Endothelial cell (in vitro differentiated cells): ENCODE results near the gene MSMO1. TPM values are rescaled to one million over a fixed set of nuclear protein-coding genes. Genes with fewer than 3 reads are reported as not detected.

Experiments used
- DNase-seq: peaks from one replicate; pipeline ENCODE4 v3.0.0; 2021; ENCODE audit warnings: low spot score
- H3K27ac Mint-ChIP-seq: one replicate; pipeline ENCODE4 v1.8.0; 2021; ENCODE audit warnings: mixed read lengths, inconsistent platforms; ENCODE audit not compliant: unreplicated experiment
- H3K27me3 Mint-ChIP-seq: one replicate; pipeline ENCODE4 v1.8.0; 2021; ENCODE audit warnings: mild to moderate bottlenecking, moderate library complexity, mixed read lengths, inconsistent platforms; ENCODE audit not compliant: unreplicated experiment
- H3K36me3 Mint-ChIP-seq: one replicate; pipeline ENCODE4 v1.8.0; 2021; ENCODE audit warnings: mild to moderate bottlenecking, low read depth, mixed read lengths, inconsistent platforms; ENCODE audit not compliant: unreplicated experiment
- H3K4me1 Mint-ChIP-seq: one replicate; pipeline ENCODE4 v1.8.0; 2021; ENCODE audit warnings: mild to moderate bottlenecking, mixed read lengths, inconsistent platforms; ENCODE audit not compliant: unreplicated experiment
- H3K4me3 Mint-ChIP-seq: one replicate; pipeline ENCODE4 v1.8.0; 2021; ENCODE audit warnings: mild to moderate bottlenecking, mixed read lengths, inconsistent platforms; ENCODE audit not compliant: unreplicated experiment
- H3K9me3 Mint-ChIP-seq: one replicate; pipeline ENCODE4 v1.8.0; 2021; ENCODE audit warnings: mixed read lengths, inconsistent platforms; ENCODE audit not compliant: unreplicated experiment
- CTCF ChIP-seq: fragments of 200-600 bp; sonication (generic); IDR thresholded peaks from one replicate; pipeline ENCODE4 v1.5.0; 2021; ENCODE audit warnings: antibody characterized with exemption; ENCODE audit not compliant: unreplicated experiment
- total RNA-seq: library from RNA; stranded (reverse); fragmentation: NEBNext Ultra II Directional; extraction: Animal tissue kit (Norgen Biotek cat#: 25700); gene quantifications from one replicate; pipeline ENCODE4 v1.2.1, GENCODE V29; 2021; ENCODE audit not compliant: unreplicated experiment

Gene MSMO1
- total RNA-seq, 1 donor from 2014 or later, result 118 TPM

GRCh38 chr4:165368114-165368513 lies 40.6 kb downstream of the MSMO1 start:
- Mint-ChIP-seq H3K4me1 (no peaks in the 10 kb centered on the region), H3K9me3 (no peaks in the 10 kb centered on the region), H3K36me3 (no peaks in the 10 kb centered on the region), H3K27me3 (no peaks in the 10 kb centered on the region), H3K27ac (no peak overlapping the region), H3K4me3 (no peak overlapping the region)
- no peak for TF ChIP-seq CTCF
- DNase-seq, result no peak

GRCh38 chr4:165368567-165368966 lies 41.1 kb downstream of the MSMO1 start:
- H3K27me3 Mint-ChIP-seq, result no peaks in the 10 kb centered on the region
- H3K27ac Mint-ChIP-seq, result no peak overlapping the region
- TF ChIP-seq CTCF, result no peak
- H3K4me3 Mint-ChIP-seq, result no peak overlapping the region
- H3K9me3 Mint-ChIP-seq, result no peaks in the 10 kb centered on the region
- DNase-seq, result no peak
- no peaks in the 10 kb centered on the region for H3K36me3 Mint-ChIP-seq
- no peaks in the 10 kb centered on the region for H3K4me1 Mint-ChIP-seq

GRCh38 chr4:165369522-165369921 lies 42.1 kb downstream of the MSMO1 start:
- no peak for DNase-seq
- Mint-ChIP-seq H3K9me3 (no peaks in the 10 kb centered on the region), H3K4me1 (no peaks in the 10 kb centered on the region), H3K27ac (no peak overlapping the region), H3K27me3 (no peaks in the 10 kb centered on the region), H3K4me3 (no peak overlapping the region), H3K36me3 (no peaks in the 10 kb centered on the region)
- no peak for TF ChIP-seq CTCF

- TF ChIP-seq CTCF, result no peak
- H3K9me3 Mint-ChIP-seq, result no peaks in the 10 kb centered on the region
Measured at GRCh38 chr4:165370530-165370929, 43.1 kb downstream of the MSMO1 start.

GRCh38 chr4:165375465-165375864 lies 48.0 kb downstream of the MSMO1 start:
- Mint-ChIP-seq H3K4me1 (peaks cover 2% of the 10 kb centered on the region), H3K27ac (no peak overlapping the region), H3K36me3 (no peaks in the 10 kb centered on the region), H3K27me3 (peaks cover 3% of the 10 kb centered on the region), H3K4me3 (no peak overlapping the region), H3K9me3 (no peaks in the 10 kb centered on the region)
- no peak for TF ChIP-seq CTCF
- no peak for DNase-seq

More at GRCh38 chr4:165370530-165370929, 43.1 kb downstream of the MSMO1 start:
- Mint-ChIP-seq H3K4me3 (no peak overlapping the region), H3K4me1 (no peaks in the 10 kb centered on the region), H3K27me3 (no peaks in the 10 kb centered on the region), H3K27ac (no peak overlapping the region), H3K36me3 (no peaks in the 10 kb centered on the region)
- DNase-seq, result no peak
